WI38 (cell line): ENCODE measurements around the gene KRTAP10-6.
"Not testable (repeated sequence)": the region's sequence is repeated elsewhere in the genome, so short reads cannot be mapped to it uniquely, and the experiment has no call there.

Experiments
- H3K4me3 ChIP-seq: 2 replicates; pipeline ENCODE4 v1.5.1; 2011; ENCODE audit warnings: low read depth, mild to moderate bottlenecking, control low read depth, low read length
- TF ChIP-seq, protein P1 (sequence below): IDR thresholded peaks from 2 replicates; pipeline ENCODE4 v1.5.1; 2012; ENCODE audit warnings: low read depth, mild to moderate bottlenecking, control low read depth, low read length

The KRTAP10-6 gene

DNA sequence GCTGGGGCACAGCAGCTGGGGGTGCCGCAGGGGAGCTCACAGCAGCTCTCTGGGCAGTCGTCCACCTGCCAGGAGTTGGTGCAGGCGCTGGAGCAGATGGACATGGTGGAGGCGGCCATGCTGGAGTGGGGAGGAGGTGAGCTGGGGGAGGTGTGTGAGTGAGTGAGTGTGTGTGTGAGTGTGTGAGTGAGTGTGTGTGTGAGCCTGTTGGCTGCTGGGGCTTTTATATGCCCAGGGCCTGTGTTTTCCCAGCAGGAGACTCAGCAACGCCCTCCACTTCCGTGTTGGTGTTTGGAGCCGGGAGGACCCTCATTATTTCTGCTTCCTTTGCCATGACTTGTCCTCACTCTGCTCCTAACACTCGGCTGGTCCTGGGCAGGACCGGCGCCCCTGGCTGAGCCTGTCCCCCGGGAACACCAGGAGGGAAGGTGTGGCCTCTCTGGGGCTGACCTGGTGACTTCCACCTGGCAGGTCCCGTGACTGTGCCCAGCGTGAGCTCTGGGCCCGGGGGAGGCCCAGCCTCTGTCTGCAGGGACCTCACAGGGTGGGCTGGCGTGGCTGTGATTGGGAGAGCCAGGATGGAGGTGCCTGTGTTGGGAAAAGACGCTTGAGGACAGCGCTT lies 40.9 kb downstream of the KRTAP10-6 start, which contains the start of gene KRTAP10-2:
Gene KRTAP10-2 (minus strand): TSS at position 166 of the 622 bp plus-strand sequence. CDS start 47 bp downstream, at position 119.
- TF ChIP-seq, protein P1, sequence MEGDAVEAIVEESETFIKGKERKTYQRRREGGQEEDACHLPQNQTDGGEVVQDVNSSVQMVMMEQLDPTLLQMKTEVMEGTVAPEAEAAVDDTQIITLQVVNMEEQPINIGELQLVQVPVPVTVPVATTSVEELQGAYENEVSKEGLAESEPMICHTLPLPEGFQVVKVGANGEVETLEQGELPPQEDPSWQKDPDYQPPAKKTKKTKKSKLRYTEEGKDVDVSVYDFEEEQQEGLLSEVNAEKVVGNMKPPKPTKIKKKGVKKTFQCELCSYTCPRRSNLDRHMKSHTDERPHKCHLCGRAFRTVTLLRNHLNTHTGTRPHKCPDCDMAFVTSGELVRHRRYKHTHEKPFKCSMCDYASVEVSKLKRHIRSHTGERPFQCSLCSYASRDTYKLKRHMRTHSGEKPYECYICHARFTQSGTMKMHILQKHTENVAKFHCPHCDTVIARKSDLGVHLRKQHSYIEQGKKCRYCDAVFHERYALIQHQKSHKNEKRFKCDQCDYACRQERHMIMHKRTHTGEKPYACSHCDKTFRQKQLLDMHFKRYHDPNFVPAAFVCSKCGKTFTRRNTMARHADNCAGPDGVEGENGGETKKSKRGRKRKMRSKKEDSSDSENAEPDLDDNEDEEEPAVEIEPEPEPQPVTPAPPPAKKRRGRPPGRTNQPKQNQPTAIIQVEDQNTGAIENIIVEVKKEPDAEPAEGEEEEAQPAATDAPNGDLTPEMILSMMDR, result no peak
- no peak within 1 kb of the TSS for H3K4me3 ChIP-seq

DNA sequence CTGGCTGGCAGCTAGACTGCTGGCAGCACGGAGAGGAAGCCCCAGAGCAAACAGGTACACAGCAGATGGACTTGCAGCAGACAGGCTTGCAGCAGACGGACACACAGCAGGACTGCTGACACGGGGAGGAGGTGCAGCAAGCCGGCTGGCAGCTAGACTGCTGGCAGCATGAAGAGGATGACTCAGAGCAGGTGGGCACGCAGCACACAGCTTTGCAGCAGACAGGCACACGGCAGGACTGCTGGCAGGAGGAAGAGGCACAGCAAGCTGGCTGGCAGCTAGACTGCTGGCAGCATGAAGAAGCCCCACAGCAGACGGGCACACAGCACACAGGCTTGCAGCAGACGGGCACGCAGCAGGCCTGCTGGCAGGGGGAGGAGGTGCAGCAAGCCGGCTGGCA lies 41.5 kb downstream of the KRTAP10-6 start:
- TF ChIP-seq, protein P1, result no peak
- H3K4me3 ChIP-seq, result no peak overlapping the region

DNA sequence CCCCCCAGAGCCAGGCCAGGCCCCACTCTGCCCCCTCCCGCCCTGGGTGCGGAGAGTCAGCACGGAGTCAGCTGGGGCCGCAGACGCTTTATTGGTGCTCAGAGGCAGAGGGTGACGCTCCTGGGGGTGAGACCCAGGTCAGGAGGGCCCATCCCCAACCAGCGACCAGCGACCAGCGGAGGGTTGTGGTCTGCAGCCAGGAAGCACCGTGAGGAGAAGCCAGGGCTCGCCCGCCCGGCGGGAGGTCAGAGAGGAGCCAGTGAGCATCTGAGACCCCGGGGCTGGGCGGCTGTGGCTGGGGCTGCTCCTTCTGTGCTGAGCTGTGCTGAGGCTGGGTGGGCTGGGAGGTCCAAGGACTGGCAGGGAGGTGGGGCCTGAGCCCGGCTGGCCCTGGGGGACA lies 42.0 kb downstream of the KRTAP10-6 start:
- H3K4me3 ChIP-seq, result not testable (repeated sequence)

DNA sequence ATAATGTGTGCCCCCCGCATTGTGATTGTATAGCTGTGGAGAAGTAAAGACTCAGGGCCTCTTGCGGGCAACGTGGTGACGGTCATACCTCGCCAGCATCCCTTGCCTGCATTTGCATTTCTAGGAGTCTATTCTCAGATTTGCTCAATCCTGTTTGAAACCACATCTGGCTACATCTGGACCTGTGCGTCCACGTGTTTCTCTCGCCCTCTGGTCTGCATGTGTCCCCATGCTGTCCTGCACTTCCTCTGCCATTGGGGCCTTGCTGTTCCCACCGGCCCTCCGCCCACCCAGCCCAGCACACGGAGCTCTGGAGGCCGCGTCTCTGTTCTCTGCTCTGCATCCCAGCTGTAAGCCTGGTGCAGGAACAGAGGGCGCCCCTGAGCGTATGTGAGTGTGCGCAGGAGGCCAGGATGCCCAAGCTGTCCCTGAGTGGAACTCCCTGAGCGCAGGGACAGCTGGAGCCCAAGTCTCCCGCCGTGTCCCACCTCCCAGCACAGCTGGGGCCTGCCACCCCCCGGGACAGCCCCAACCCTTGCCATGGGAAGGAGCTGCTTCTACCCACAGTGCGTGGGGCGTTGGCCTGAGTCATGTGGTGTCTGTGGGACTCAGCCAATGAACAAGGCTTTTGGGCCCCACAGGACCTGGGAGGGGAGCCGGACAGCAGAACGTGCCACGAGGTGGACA lies 42.6 kb downstream of the KRTAP10-6 start:
- no peak overlapping the region for H3K4me3 ChIP-seq
- TF ChIP-seq, protein P1, result no peak

DNA sequence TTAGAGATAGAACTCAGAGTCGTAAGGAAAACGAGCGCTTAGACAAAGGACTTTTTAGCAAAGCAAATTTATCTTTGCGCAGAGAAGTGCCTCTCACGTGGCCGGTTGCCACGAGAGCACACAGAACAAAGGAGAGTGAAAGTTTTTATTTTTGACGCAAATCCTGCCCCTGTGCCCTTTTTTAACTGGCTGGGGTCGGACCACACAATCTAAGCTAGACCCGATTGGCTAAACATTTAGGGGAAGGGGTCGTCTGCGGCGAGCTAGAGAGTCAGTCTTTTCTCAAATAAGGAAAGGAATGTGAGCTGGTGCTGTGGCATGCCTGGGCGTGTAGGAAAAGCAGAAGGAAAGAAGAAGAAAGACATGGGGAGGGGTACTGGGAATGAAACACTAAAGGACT lies 43.4 kb downstream of the KRTAP10-6 start:
- TF ChIP-seq, protein P1, result no peak
- H3K4me3 ChIP-seq, result no peak overlapping the region

DNA sequence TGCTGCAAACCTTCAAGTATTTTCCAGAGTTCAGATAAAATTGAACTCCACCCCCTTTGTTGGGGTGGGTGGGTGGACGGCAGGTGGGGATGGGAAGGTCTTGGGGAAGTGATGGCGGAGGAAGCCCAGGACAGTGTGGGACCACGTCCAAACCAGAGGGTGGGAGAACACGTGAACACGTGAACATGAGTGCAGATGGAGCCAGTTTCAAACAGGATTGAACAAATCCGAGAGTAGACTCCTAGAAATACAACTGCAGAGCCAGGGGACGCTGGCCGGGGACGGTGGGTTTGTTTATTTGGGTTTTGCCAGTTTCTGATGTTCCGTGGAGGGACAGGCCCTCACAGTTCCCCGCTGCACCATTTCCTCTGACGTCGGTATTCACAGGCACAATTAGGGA lies 43.9 kb downstream of the KRTAP10-6 start:
- TF ChIP-seq, protein P1, result no peak
- H3K4me3 ChIP-seq, result no peak overlapping the region

DNA sequence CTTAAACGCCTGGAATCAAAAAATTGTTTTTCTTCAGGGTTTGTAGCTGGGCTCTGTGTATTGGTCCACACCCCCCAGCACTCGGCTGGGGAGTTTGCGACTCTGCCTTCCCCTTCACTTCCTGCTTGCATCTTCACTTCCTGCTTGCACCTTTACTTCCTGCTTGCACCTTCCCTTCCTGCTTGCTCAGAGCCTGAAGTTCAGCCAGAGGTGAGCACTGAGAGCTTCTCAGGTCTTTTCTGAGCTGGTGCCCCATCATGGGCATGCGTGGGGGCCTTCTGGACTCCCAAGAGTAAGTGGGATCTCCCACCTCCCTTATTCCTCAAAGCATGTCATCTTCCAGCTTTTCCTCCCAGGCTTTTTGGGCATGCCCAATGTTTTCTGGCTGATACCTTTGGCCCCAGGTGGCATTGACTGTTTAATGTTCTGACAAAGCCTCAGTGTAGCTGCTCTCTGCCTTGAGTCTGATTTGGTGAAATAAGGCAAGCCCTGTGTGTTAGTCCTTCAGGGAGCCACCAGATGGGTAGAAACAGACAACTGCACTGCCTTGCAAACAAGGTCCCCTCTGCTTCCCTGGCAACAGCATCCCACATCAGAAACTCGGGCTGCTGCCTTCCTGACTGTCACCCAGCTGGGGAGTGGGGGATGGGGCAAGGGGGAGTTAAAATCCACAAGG lies 44.5 kb downstream of the KRTAP10-6 start:
- TF ChIP-seq, protein P1, result no peak
- no peak overlapping the region for H3K4me3 ChIP-seq
